ENCODE measurements around the gene ACO2.

ACO2 gene

GRCh38 chr22:41445129-41446056, 23.5 kb upstream of the ACO2 start (continued):
- peak; percentile 10; the same call in 1 of the 2 replicates for TF ChIP-seq HIC1 (tag by site-specific recombination; IDR thresholded peaks at IDR 0.05)
- TF ChIP-seq ZNF391 (tag by site-specific recombination; IDR thresholded peaks at IDR 0.05; ENCODE audit: borderline replicate concordance, low read depth), result peak; percentile 41; the same call in 1 of the 2 replicates
- 0 out of 2 replicates have a peak, but pooled peaks have one; percentile 30 for TF ChIP-seq ZNF362 (tag by site-specific recombination; IDR thresholded peaks at IDR 0.05)
- TF ChIP-seq BCL11A (tag by site-specific recombination; IDR thresholded peaks at IDR 0.05; ENCODE audit: low read depth), result no peak
- 0 out of 2 replicates have a peak, but pooled peaks have one; percentile 14 for TF ChIP-seq KLF9 (tag by site-specific recombination; IDR thresholded peaks at IDR 0.05; ENCODE audit: low read depth)
- peak; percentile 60; the same call in 1 of the 2 replicates for TF ChIP-seq ZNF600 (tag by site-specific recombination; IDR thresholded peaks at IDR 0.05)
- peak; percentile 16; the same call in 1 of the 2 replicates for TF ChIP-seq ZNF629 (tag by site-specific recombination; IDR thresholded peaks at IDR 0.05)
- no peak for TF ChIP-seq CTCF (tag by site-specific recombination; IDR thresholded peaks at IDR 0.05)
- TF ChIP-seq ZNF692 (tag by site-specific recombination; IDR thresholded peaks at IDR 0.05), result peak; percentile 10; the same call in 1 of the 2 replicates
- TF ChIP-seq GLIS2 (tag by site-specific recombination; IDR thresholded peaks at IDR 0.05), result peak; percentile 47; the same call in 1 of the 2 replicates
- no peak for TF ChIP-seq ZNF24 (tag by site-specific recombination; IDR thresholded peaks at IDR 0.05)

- peaks cover 8 to 35% of the 10 kb centered on the region in 2 experiments for H3K36me3 ChIP-seq (ENCODE audit: control insufficient read depth in 2 of 2, insufficient read depth in 1 of 2, low read length in 2 of 2)
- H3K4me3 ChIP-seq (ENCODE audit: low read depth, low read length), result peak overlapping the region; percentile 90
- TF ChIP-seq PATZ1 (tag by site-specific recombination; IDR thresholded peaks at IDR 0.05) (peak; percentile 85), KLF7 (tag by site-specific recombination; IDR thresholded peaks at IDR 0.05; ENCODE audit: borderline replicate concordance) (peak; percentile 52; the same call in 1 of the 2 replicates), ZBTB20 (tag by site-specific recombination; IDR thresholded peaks at IDR 0.05) (peak; percentile 42), ELK4 (IDR thresholded peaks at IDR 0.05; ENCODE audit: borderline replicate concordance, low read depth, low read length) (no peak), KLF1 (tag by site-specific recombination; IDR thresholded peaks at IDR 0.05) (no peak; the same call in 1 of the 2 replicates), ZNF639 (tag by site-specific recombination; IDR thresholded peaks at IDR 0.05) (peak; percentile 25; the same call in 1 of the 2 replicates), MZF1 (tag by site-specific recombination; IDR thresholded peaks at IDR 0.05; ENCODE audit: borderline replicate concordance) (peak; percentile 54), ZNF558 (tag by site-specific recombination; IDR thresholded peaks at IDR 0.05) (no peak), KLF8 (tag by site-specific recombination; IDR thresholded peaks at IDR 0.05) (peak; percentile 41), GLIS2 (tag by site-specific recombination; IDR thresholded peaks at IDR 0.05) (peak; percentile 53)
- no peaks in the 10 kb centered on the region for H3K4me1 ChIP-seq (ENCODE audit: control insufficient read depth, insufficient read depth, low read length)
- no peaks in the 10 kb centered on the region for H3K9me3 ChIP-seq (ENCODE audit: control insufficient read depth, insufficient read depth, low read depth, low read length)
- ChIA-PET POLR2A (interaction anchor here (0.5 to 8.3 kb wide), 44 partner anchors 8 to 590 kb away, joined by 3 to 214 read pairs (median 5); partner anchors contain the start of genes ACO2, CSDC2, DESI1 and PHF5A), CTCF (interaction anchor here (0.6 to 5.3 kb wide), 7 partner anchors 9 to 80 kb away, joined by 3 to 33 read pairs (median 5); partner anchors contain the start of gene PHF5A)
- H3K27ac ChIP-seq (ENCODE audit: extremely low read depth, low read depth, low read length), result peak overlapping the region; percentile 100
Measured at GRCh38 chr22:41446057-41446501, 22.8 kb upstream of the ACO2 start.
